ENCODE measurements around the gene ADPRS. TPM values are rescaled to one million over a fixed set of nuclear protein-coding genes. Genes with fewer than 3 reads are reported as not detected.

The ADPRS gene, protein sequence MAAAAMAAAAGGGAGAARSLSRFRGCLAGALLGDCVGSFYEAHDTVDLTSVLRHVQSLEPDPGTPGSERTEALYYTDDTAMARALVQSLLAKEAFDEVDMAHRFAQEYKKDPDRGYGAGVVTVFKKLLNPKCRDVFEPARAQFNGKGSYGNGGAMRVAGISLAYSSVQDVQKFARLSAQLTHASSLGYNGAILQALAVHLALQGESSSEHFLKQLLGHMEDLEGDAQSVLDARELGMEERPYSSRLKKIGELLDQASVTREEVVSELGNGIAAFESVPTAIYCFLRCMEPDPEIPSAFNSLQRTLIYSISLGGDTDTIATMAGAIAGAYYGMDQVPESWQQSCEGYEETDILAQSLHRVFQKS
- total RNA-seq (17.2 TPM), polyA plus RNA-seq (26.3 TPM)

DNA sequence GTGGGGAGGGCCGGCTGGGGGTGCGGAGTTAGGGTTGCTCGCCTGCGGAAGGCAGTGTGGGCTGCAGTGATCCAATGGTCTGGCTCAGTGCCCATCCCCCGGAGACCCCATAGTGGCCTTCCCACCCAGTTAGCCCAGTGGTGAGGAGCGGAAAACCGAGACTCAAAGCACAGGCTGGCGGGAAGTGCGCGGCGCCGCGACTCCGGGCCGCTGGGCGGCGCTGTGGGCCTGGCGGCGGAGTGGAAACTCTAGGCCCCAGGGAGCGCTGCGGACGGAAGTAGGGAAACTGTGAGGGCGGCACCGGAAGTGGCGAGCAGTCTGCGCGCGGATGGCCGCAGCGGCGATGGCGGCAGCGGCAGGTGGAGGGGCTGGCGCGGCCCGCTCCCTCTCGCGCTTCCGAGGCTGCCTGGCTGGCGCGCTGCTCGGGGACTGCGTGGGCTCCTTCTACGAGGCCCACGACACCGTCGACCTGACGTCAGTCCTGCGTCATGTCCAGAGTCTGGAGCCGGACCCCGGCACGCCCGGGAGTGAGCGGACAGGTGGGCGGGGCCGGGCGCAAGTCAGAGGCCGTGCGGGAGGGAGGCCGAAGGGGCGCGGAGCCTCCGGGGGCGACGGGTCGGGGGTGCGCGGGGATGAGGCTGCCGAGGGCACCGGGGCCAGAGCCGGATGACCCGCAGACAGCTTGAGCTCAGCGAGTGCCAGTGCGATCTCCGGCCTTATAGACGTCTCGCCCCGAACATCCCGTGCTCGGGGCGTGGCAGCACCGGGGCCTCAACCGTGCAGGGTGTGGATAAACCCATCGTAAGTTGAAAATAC is at the start of gene ADPRS:
Gene ADPRS, plus strand, starts transcription at position 316 of the 816 bp plus-strand sequence. Its CDS starts 13 bp downstream, at position 329.
- peaks cover 7% of the 10 kb centered on the region for H3K36me3 ChIP-seq (ENCODE audit: insufficient read depth)
- no peaks in the 10 kb centered on the region for H3K4me1 ChIP-seq (ENCODE audit: insufficient read depth)
- under 1% methylated on average over 84 of the region's 84 CpGs for WGBS
- peak; percentile 68 for DNase-seq (ENCODE audit: extremely low spot score)
- H3K27ac ChIP-seq (ENCODE audit: low read depth), result peak within 1 kb of the TSS; percentile 88
- H3K4me3 ChIP-seq (ENCODE audit: low read depth, low read length), result peak within 1 kb of the TSS; percentile 86

DNA sequence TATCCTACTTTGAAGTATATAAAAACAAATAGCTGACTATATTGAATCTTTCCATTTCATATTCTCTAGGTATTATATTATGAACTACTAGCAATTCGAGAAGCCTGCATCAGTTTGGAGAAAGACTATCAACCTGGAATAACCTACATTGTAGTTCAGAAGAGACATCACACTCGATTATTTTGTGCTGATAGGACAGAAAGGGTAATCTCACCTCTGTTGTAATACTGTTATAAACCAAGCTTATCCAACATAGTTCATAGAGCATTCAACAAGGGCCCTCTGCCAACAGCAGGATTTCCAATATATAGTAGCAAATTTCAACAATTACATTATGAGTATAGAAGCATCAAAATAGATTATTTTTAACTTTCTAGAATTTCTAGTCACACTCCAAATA is 48.5 kb upstream of the ADPRS start:
- 82% methylated on average over 2 of the region's 2 CpGs for WGBS
- Histone ChIP-seq H3K4me3 (ENCODE audit: low read depth, low read length) (no peak overlapping the region), H3K4me1 (ENCODE audit: insufficient read depth) (no peaks in the 10 kb centered on the region), H3K27ac (ENCODE audit: low read depth) (no peak overlapping the region), H3K36me3 (ENCODE audit: insufficient read depth) (peaks cover 3% of the 10 kb centered on the region)
- no peak for DNase-seq (ENCODE audit: extremely low spot score)

DNA sequence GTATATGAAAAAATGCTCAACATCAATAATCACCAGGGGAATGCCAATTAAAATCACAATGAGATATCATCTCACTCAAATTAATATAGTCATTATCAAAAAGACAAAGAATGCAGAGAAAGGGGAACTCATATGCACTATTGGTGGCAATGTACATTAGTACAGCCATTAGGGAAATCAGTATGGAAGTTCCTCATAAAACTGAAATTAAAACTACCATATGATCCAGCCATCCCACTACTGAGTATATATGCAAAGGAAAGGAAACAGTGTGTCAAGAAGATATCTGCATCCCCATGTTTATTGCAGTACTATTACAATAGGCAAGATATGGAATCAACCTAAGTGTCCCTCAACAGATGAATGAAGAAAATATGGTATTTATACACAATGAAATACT is 36.9 kb upstream of the ADPRS start:
- Histone ChIP-seq H3K4me1 (ENCODE audit: insufficient read depth) (no peaks in the 10 kb centered on the region), H3K36me3 (ENCODE audit: insufficient read depth) (peaks cover 4% of the 10 kb centered on the region), H3K4me3 (ENCODE audit: low read depth, low read length) (no peak overlapping the region), H3K27ac (ENCODE audit: low read depth) (no peak overlapping the region)
- DNase-seq (ENCODE audit: extremely low spot score), result no peak

DNA sequence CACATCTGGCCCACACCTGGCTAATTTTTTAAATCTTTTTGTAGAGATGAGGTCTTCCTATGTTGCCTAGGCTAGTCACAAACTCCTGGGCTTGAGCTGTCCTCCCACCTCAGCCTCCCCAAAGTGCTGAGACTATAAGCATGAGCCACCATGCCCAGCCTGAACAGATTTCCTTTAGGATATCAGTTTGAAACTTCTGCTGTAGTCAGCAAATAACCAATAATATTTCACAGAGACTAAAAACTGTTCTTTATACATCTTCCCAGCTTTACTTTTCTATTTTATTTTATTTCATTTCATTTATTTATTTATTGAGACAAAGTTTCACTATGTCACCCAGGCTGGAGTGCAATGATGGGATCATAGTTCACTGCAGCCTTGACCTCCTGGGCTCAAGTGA is 34.7 kb upstream of the ADPRS start:
- DNase-seq (ENCODE audit: extremely low spot score), result no peak
- Histone ChIP-seq H3K4me3 (ENCODE audit: low read depth, low read length) (no peak overlapping the region), H3K27ac (ENCODE audit: low read depth) (no peak overlapping the region), H3K4me1 (ENCODE audit: insufficient read depth) (no peaks in the 10 kb centered on the region), H3K36me3 (ENCODE audit: insufficient read depth) (peaks cover 4% of the 10 kb centered on the region)

DNA sequence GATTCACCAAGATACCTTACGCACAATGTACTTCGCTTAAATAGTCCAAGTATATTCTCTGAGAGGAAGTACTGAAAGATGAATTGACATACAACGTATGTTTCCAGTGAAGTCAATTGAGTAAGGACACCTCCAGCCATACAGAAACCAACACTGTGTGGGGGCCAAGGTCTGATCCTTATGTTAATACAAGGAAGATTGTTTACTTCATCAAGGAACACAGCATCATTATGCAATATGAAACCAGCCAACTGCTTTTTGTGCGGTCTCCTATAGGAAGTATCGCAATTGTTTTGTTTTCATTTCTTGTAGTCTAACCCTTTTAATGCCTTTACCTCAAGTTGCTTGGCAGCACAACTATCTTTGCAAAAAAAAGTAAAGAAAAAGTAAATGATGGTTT is 33.0 kb upstream of the ADPRS start:
- H3K4me1 ChIP-seq (ENCODE audit: insufficient read depth), result no peaks in the 10 kb centered on the region
- H3K27ac ChIP-seq (ENCODE audit: low read depth), result no peak overlapping the region
- H3K4me3 ChIP-seq (ENCODE audit: low read depth, low read length), result no peak overlapping the region
- H3K36me3 ChIP-seq (ENCODE audit: insufficient read depth), result peaks cover 4% of the 10 kb centered on the region
- DNase-seq (ENCODE audit: extremely low spot score), result no peak
- 73% methylated on average over 5 of the region's 5 CpGs for WGBS

DNA sequence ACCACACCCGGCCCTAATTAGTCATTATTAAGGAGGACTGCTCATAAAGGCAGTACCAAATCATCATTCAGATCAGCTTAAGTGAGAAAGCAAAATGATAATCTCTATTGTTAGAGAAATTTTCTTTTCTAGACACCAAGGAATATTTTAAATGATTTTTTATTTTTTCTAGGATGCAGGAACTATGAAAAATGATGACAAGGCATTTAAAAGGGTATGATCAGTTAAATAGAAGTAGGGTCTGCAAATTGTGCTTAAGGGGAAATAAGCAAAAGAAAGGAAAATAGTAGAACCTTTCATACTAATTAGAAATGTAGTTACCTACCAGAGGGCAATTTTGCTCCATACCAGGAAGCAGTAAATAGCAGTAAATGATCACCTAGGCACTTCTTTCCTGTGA is 26.4 kb upstream of the ADPRS start:
- Histone ChIP-seq H3K4me3 (ENCODE audit: low read depth, low read length) (no peak overlapping the region), H3K36me3 (ENCODE audit: insufficient read depth) (no peaks in the 10 kb centered on the region), H3K4me1 (ENCODE audit: insufficient read depth) (no peaks in the 10 kb centered on the region), H3K27ac (ENCODE audit: low read depth) (no peak overlapping the region)
- no peak for DNase-seq (ENCODE audit: extremely low spot score)
- 100% methylated on average over 1 of the region's 1 CpG for WGBS

DNA sequence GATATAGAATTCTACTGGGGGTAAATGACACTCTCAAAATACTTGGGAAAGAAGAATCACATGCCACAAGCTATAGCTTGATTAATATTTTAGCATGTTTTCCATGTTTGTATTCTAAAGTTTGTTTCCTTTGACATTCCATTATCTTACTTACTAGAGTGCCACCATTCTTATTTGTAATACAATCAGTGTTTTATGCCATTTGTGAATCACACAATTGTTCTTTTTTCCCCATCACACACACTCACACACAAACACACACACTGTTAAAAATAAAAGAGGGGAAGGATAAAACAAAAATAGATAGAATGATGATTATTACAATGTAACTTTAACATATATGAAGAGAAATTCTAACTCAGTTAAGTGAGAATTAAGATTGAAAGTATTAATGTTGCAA is 20.8 kb upstream of the ADPRS start:
- DNase-seq (ENCODE audit: extremely low spot score), result no peak
- no peak overlapping the region for H3K4me3 ChIP-seq (ENCODE audit: low read depth, low read length)
- H3K36me3 ChIP-seq (ENCODE audit: insufficient read depth), result no peaks in the 10 kb centered on the region
- H3K4me1 ChIP-seq (ENCODE audit: insufficient read depth), result no peaks in the 10 kb centered on the region
- no peak overlapping the region for H3K27ac ChIP-seq (ENCODE audit: low read depth)

DNA sequence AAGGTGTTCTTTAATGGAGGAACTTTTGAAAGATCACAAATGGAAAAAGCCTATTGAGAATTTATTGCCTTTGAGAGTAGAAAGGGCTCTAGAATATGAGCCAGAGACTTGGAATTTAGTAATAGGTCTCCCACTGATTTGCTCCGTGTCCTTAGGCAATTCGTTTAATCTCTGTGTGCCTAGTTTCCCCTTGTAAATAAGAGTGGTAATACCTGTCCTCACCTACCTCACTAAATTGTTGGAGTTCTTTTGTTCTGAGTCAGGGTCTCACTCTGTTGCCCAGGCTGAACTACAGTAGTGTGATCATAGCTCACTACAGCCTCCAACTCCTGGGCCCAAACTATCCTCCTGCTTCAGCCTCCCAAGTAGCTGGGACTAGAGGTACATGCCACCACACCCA is 19.8 kb upstream of the ADPRS start:
- no peak for DNase-seq (ENCODE audit: extremely low spot score)
- WGBS, result 90% methylated on average over 2 of the region's 2 CpGs
- Histone ChIP-seq H3K27ac (ENCODE audit: low read depth) (no peak overlapping the region), H3K4me3 (ENCODE audit: low read depth, low read length) (no peak overlapping the region), H3K36me3 (ENCODE audit: insufficient read depth) (no peaks in the 10 kb centered on the region), H3K4me1 (ENCODE audit: insufficient read depth) (no peaks in the 10 kb centered on the region)

DNA sequence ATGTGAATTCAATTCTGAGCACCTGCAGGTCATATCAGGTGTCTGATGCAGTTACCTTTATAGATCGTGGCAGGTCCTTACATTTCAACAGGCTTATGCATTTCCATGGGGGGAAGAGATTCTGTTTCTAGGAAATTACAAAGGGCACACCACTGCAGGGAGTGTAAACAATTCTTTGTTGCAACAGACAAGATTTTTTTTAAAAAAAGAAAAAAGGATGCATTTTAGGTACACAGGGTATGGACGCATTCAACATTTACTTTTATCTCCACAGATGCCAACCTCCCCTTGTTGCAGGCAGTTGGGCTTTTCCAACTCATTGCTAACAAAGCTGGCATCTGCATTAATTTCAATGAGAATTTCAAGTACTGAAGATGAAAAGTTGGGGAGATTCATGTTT is 18.3 kb upstream of the ADPRS start:
- WGBS, result 74% methylated on average over 2 of the region's 2 CpGs
- Histone ChIP-seq H3K4me1 (ENCODE audit: insufficient read depth) (no peaks in the 10 kb centered on the region), H3K36me3 (ENCODE audit: insufficient read depth) (no peaks in the 10 kb centered on the region), H3K4me3 (ENCODE audit: low read depth, low read length) (no peak overlapping the region), H3K27ac (ENCODE audit: low read depth) (no peak overlapping the region)
- DNase-seq (ENCODE audit: extremely low spot score), result no peak

DNA sequence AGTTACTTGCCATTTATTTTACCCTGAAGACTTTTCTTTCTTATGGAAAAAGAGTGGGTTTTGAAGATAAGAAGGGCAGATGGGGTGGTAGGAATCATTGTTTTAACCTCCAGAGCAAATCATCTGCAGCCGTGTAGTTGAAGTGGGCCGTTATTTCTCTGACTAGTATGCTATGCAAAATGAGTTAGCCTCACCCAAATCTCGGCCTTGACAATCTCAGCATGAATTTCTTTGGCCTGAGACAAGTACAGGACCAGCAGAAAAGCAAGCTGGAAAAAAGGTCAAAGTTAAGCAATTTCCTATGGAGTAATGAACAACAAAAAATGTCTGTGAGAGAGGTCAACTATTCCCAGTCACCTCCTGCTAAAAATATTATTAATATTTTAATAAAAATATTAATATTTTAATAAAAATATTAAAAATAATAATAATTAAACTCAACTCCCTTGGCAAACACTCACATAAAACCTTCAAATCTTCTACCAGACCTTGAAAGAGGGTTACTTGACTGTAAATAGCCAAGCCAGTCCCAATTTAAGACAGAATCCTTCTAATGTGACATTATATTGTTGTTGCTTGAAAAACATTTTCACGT is 11.6 kb upstream of the ADPRS start:
- Histone ChIP-seq H3K27ac (ENCODE audit: low read depth) (no peak overlapping the region), H3K4me1 (ENCODE audit: insufficient read depth) (no peaks in the 10 kb centered on the region), H3K36me3 (ENCODE audit: insufficient read depth) (no peaks in the 10 kb centered on the region), H3K4me3 (ENCODE audit: low read depth, low read length) (no peak overlapping the region)
- no peak for DNase-seq (ENCODE audit: extremely low spot score)
- WGBS, result 56% methylated on average over 4 of the region's 4 CpGs

DNA sequence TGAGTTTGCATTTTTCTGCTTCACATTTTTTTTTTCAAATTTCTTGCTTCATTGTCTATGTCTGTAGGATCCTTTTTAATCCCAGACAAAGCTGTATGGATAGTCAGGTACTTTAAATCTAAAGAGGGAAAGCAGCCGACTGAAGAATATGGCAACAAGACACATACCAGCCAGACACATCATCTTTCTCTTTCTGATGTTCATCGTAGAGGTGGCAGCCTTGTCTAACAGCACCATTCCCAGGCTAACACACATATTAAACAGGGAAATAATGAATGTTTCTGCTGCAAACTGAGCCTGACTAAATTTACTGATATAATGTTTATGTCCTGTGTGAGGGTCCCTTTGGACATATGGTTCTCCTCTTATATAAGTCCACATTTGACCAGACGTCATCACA is 8.5 kb upstream of the ADPRS start:
- DNase-seq (ENCODE audit: extremely low spot score), result no peak
- Histone ChIP-seq H3K27ac (ENCODE audit: low read depth) (no peak overlapping the region), H3K4me3 (ENCODE audit: low read depth, low read length) (no peak overlapping the region), H3K36me3 (ENCODE audit: insufficient read depth) (no peaks in the 10 kb centered on the region), H3K4me1 (ENCODE audit: insufficient read depth) (no peaks in the 10 kb centered on the region)
- WGBS, result 44% methylated on average over 3 of the region's 3 CpGs

DNA sequence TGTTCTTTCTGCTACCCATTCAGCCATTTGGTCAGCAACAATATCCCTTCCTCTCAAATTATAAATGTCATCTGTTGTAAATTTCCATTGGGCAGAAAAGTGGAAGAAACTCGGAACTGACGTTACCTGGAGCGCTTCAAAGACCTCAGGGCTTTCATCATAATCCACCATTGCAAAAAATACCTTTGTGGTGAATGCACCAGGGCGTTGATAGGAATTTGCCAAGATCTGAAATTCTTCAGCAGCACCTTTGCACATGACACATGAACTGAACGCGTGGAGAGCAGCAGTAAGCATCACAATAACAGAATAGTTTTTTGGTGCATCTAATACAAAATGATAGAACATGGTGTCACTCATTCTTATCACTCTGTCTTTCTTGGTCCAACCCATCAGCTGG is 7.9 kb upstream of the ADPRS start:
- H3K4me1 ChIP-seq (ENCODE audit: insufficient read depth), result no peaks in the 10 kb centered on the region
- H3K27ac ChIP-seq (ENCODE audit: low read depth), result no peak overlapping the region
- WGBS, result 73% methylated on average over 6 of the region's 6 CpGs
- H3K4me3 ChIP-seq (ENCODE audit: low read depth, low read length), result no peak overlapping the region
- H3K36me3 ChIP-seq (ENCODE audit: insufficient read depth), result no peaks in the 10 kb centered on the region
- DNase-seq (ENCODE audit: extremely low spot score), result no peak

DNA sequence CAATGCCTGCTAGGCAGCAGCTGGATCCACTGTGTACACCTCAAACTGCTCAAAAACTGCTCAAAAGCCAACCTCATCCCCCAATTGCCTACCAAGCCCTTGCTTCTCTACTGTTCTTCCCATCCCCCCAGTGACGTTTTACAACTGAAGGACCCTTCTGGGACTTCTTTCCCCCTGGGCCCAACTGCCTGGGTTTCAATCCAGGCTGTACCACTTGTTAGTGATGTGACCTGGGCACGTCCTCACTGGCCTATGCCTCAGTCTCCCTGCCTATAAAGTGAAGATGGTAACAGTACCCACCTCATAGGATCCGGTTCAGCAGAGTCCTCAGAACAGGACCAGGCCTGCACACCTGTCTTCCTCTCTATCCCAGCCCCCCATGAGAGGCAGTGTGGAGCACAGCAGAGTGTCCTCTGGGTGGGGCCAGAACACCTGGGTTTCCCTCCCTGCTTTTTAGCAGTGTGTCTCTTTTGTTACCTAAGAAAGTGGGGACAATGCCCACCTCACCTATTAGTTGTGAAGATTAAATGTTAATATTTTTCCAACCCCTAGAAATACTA is 6.7 kb upstream of the ADPRS start:
- Histone ChIP-seq H3K36me3 (ENCODE audit: insufficient read depth) (no peaks in the 10 kb centered on the region), H3K27ac (ENCODE audit: low read depth) (no peak overlapping the region), H3K4me3 (ENCODE audit: low read depth, low read length) (no peak overlapping the region), H3K4me1 (ENCODE audit: insufficient read depth) (no peaks in the 10 kb centered on the region)
- no peak for DNase-seq (ENCODE audit: extremely low spot score)
- 64% methylated on average over 3 of the region's 3 CpGs for WGBS

DNA sequence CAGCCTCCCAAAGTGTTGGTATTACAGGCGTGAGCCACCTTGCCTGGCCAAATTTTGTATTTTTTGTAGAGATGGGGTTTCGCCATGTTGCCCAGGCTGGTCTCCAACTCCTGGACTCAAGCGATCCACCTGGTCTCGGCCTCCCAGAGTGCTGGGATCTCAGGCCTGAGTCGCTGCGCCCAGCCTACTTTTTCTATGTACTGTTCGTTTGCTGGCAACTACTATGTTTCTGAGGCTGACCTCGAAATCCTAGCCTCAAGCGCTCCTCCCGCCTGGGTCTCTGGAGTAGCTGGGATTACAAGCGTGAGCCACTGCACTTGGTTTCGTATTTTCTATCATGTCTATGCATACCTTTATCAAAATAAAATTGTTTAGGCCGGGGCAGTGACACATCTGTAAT is 5.5 kb upstream of the ADPRS start:
- no peak for DNase-seq (ENCODE audit: extremely low spot score)

More for the DNA sequence above, 5.5 kb upstream of the ADPRS start:
- H3K27ac ChIP-seq (ENCODE audit: low read depth), result no peak overlapping the region
- H3K36me3 ChIP-seq (ENCODE audit: insufficient read depth), result no peaks in the 10 kb centered on the region
- WGBS, result 92% methylated on average over 13 of the region's 13 CpGs
- H3K4me3 ChIP-seq (ENCODE audit: low read depth, low read length), result no peak overlapping the region
- H3K4me1 ChIP-seq (ENCODE audit: insufficient read depth), result no peaks in the 10 kb centered on the region

Measured in urinary bladder (tissue), 4 donors.